ACHN (cell line): ENCODE results near the gene FAM187B.
"Not testable (repeated sequence)": the region's sequence is repeated elsewhere in the genome, so short reads cannot be mapped to it uniquely, and the experiment has no call there.

Source experiments
- DNase-seq: peaks from one replicate; pipeline ENCODE4 v3.0.0-alpha.2; 2015
- in situ Hi-C: cut with HindIII; loops from 2 replicates; pipeline ENCODE4 v1.10.0; 2017; ENCODE audit warnings: low sequenced_read_pairs, low pct_ligation_motif_present, low pct_unique_long_range_greater_than_20kb

The FAM187B gene

DNA sequence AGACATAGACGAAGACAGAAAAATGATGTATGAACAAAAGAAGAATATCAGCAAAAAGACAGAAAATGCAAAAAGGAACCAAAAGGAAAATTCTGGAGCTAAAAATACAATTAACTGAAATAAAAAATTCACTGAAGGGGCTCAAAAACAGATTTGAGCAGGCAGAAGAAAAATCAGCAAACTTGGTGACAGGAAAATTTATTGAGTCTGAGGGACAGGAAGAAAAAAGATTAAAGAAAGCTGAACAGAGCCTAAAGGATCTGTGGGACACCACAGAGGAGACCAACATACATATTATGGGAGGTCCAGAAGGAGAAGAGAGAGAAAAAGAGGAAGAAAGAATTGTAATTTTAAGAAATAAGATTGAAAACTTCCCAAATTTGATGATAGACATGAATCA, 12.9 kb upstream of the FAM187B start:
- no peak for DNase-seq
- in situ Hi-C loops: no loop called here

DNA sequence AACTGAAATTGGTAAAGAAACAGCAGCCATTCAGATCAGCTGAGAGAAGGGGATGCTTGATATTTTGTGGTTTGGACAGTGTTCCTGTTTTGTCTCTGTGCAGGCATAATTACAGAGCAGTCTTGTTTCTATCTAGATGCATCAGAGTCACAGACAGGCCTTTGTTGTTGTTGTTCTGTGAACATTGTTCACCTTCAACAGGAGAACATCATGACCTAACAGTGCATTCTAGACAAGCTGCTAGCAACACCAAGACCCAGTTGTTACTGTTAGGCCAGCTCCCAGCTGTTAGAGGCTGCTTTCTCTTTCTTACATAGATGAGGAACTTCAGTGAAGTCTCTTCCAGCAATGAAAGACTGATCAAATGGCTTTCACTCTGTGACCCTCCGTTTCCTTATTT, 11.8 kb upstream of the FAM187B start:
- in situ Hi-C loops: no loop called here
- DNase-seq: no peak

DNA sequence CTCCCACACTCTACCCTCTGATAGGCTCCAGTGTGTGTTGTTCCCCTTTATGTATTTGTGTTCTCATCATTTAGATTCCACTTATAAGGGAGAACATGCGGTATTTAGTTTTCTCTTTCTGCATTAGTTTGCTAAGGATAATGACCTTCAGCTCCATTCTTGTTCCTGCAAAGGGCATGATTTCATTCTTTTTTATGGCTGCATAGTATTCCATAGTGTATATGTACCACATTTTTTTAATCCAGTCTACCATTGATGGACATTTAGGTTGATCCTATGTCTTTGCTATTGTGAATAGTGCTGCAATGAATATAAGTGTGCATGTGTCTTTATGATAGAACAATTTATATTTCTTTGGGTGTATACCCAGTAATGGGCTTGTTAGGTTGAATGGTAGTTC, 11.1 kb upstream of the FAM187B start:
- DNase-seq, in situ Hi-C loops: not testable (repeated sequence)

GRCh38 chr19:35236638-35237400, 8.3 kb upstream of the FAM187B start:
- in situ Hi-C loops: no loop called here
- DNase-seq: no peak

DNA sequence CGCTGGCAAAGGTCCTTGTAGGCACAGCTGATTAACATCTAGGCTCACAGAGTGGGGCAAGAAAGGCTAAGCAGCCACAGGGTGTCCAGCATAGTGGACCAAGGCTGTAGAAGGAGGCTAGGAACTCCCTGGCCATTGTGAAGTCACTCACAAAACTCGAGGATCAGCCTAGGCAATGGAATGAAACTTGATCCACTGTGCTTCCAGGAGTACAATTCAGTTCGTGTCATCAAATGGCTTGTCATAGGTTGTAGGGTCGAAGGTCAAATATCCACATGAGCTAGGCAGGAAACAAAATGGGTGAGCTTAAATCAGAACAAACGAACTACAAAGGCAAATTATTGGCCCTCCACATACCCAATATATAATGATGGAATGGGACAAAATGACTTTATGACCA, 4.4 kb upstream of the FAM187B start:
- no peak for DNase-seq
- in situ Hi-C loops: no loop called here

GRCh38 chr19:35231956-35232645, 3.6 kb upstream of the FAM187B start:
- in situ Hi-C loops: no loop called here
- DNase-seq: no peak

GRCh38 chr19:35229601-35230000, 1.1 kb upstream of the FAM187B start:
- no peak for DNase-seq
- in situ Hi-C loops: no loop called here

- DNase-seq: no peak
- in situ Hi-C loops: no loop called here
Measured at GRCh38 chr19:35226748-35227147, 1.8 kb downstream of the FAM187B start.

- in situ Hi-C loops: no loop called here
- DNase-seq: no peak
Measured at GRCh38 chr19:35225951-35226350, 2.6 kb downstream of the FAM187B start.

GRCh38 chr19:35224681-35225571, 3.6 kb downstream of the FAM187B start:
- in situ Hi-C loops: no loop called here

GRCh38 chr19:35223862-35224505, 4.6 kb downstream of the FAM187B start:
- DNase-seq: no peak

More at GRCh38 chr19:35224681-35225571, 3.6 kb downstream of the FAM187B start:
- no peak for DNase-seq

DNA sequence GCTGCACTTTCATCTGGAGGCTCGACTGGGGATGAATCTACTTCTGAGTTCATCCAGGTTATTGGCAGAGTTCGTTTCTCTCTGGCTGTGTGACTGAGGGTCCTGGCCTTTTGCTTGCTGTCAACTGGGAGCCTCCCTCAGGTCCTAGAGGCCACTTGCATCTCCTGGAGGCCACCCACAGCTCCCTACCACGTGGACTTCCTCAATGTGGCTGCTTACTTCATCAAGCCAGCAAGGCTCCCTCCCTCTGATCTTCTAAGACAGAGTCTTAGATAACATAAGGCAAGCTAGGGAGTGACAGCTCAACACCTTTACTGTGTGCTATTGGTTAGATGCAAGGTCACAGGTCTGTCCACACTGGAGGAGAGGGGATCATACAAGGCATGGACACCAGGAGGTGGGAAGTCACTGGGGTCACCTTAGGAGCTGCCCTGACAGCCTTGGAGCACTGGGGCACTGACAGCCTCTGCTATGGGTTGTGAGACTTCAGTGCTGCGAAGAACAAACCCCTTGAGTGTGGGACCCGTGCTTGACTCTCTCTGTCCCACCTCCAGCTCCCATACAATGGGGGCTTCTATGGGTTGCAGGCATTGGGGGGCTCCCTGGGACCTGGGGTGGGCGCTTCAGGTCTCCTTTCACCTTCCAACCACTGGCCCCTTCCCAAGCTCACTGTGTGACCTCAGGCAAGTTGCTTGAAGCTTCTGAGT, 5.3 kb downstream of the FAM187B start:
- no peak for DNase-seq
- in situ Hi-C loops: no loop called here

More at GRCh38 chr19:35223862-35224505, 4.6 kb downstream of the FAM187B start:
- in situ Hi-C loops: no loop called here

GRCh38 chr19:35222373-35223015, 6.0 kb downstream of the FAM187B start:
- no peak for DNase-seq
- in situ Hi-C loops: no loop called here

DNA sequence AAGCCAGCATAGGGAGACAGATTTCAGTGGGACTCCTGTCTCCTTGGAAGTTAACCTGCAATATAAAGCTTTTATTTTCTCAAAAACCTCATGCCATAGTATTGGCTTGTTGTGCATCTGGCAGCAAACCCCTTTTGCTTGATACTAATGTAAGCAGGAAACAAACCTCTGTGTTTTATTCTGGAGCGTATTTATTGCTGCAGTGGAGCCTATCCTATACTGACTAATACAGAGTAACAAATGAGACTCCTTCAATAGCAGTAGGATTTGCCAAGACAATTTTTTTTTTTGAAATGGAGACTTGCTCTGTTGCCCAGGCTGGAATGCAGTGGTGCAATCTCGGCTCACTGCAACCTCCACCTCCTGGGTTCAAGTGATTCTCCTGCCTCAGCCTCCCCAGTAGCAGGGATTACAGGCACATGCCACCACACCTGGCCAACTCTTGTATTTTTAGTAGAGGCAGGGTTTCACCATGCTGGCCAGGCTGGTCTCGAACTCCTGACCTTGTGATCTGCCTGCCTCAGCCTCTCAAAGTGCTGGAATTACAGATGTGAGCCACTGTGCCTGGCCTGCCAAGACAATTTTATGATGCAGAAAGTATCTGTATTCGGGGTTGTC, 7.5 kb downstream of the FAM187B start:
- in situ Hi-C loops, DNase-seq: not testable (repeated sequence)

- in situ Hi-C loops: no loop called here
- DNase-seq: no peak
Measured at GRCh38 chr19:35220315-35220921, 8.1 kb downstream of the FAM187B start.

GRCh38 chr19:35219008-35219407, 9.5 kb downstream of the FAM187B start:
- DNase-seq: no peak
- in situ Hi-C loops: no loop called here

DNA sequence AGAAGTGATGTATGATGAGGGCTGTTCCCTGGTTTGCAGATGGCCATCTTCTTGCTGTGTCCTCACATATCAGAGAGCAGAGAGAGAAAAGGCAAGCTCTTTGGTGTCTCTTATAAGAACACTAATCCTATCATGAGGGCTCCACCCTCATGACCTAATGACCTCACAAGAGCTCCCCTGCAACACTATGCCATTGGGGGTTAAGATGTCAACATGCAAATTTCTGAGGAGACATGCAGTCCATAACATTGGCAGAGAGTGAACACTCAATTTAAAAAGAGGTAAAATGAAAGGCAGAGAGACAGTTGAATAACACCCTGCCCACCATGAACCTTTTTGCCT, 10.9 kb downstream of the FAM187B start:
- in situ Hi-C loops: no loop called here
- DNase-seq: no peak
